HG03565 (cell line): ENCODE measurements around the gene MTG2.

Experiments used
- ATAC-seq: cut with Tn5 transposase; IDR thresholded peaks from one replicate; pipeline ENCODE4 v1.9.1; 2021; ENCODE audit warnings: mild to moderate bottlenecking, moderate library complexity; ENCODE audit not compliant: unreplicated experiment

Gene MTG2

GRCh38 chr20:62162765-62163484, 19.9 kb upstream of the MTG2 start:
- ATAC-seq: no peak

DNA sequence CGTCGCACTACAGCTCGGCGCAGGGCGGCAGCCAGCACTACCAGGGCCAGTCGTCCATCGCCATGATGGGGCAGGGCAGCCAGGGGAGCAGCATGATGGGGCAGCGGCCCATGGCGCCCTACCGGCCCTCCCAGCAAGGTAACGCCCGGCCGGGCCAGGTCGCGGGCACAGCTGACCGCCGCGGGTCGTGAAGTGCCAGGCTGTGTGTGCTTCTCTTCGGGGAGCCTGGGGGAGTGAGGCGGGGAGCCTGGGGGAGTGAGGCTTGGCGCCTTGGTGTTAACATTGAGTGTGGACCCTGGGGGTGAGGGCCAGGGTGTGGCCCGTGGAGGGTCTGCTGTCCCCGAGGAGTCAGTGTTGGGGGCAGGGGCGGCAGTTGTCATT, 19.4 kb upstream of the MTG2 start:
- no peak for ATAC-seq

GRCh38 chr20:62163986-62164762, 18.7 kb upstream of the MTG2 start:
- ATAC-seq: no peak

DNA sequence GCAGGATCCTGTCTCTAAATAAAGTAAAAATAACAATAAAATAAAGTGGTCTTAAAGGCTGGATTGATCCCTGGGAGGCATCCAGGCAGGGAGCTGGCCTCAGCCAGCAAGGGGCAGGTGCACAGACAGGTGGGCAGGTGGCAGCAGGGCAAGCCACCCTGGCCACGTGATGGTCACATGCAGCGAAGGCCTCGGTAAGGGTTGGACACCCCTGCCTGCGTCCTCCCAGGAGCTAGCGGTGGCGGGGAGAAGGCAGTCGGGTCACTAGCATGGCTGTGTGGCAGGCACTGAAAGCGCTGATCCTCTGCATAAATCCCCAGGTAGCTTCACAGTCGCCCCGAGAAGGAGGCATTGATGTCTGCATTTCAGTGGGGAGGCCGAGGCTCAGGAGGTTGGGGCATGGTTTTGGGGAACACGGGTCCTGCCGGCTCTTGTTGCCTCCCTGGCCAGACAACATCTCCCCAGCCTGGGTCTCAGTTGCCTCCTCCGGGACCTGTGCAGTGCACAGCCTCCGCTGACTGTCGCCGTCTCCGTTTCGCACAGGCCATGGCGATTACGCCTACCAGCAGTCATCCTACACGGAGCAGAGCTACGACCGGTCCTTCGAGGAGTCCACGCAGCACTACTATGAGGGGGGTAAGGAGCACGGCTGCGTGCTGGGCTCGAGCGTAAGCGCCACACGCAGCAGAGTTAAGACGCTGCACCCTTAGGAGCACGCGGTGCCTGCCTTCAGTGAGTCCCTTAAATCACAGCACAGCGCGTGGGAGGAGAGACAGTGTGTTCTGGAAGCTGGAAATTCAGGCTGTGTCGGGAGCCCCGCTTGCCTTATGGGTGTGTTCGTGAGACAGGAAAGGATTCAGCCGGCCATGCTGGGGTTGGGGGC, 17.7 kb upstream of the MTG2 start:
- no peak for ATAC-seq

DNA sequence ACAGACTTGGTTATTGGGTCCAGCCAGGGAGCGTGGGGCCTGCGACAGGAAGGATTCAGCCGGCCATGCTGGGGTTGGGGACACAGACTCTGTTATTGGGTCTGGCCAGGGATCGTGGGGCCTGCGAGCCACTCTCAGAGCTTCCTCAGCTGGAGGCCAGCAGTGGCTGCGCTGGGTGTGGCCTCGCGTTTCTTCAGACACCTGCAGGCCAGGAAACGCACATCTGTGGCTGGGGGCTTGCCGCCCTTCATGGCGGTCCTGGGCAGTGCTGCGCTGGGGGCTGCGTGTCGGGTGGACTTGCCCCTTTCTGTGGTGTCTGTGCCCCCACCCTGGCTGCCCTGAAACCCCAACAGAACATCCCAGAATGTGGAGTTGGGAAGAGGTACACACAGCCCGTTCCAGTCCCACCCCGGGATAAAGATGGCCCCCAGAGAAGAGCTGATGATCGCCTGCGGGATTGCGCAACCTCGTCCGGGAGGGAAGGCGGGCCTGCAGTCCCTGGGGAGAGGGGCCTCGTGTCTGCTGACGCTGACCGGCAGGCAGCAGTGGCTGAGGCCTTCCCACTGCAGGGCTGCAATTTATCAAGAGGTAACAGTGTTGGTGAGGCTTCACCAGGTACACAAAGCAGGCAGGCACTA, 16.9 kb upstream of the MTG2 start:
- no peak for ATAC-seq

DNA sequence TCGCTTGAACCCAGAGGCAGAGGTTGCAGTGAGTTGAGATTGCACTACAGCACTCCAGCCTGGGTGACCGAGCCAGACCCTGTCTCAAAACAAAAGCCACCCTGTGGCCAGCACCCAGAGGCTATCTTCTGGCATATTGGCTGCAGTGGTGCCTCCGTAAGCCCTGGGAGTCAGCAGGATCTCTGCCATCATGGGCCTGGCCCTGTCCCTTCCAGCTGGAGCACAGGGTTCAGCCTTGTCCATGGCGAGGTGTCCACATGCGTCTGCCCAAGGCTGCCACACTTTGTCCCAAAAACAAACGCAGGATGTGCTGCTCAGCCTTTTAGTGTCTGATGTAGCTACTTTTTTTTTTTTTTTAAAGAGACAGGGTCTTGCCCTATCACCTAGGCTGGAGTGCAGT, 15.4 kb upstream of the MTG2 start:
- ATAC-seq: no peak

GRCh38 chr20:62168061-62168460, 14.8 kb upstream of the MTG2 start:
- ATAC-seq: no peak

DNA sequence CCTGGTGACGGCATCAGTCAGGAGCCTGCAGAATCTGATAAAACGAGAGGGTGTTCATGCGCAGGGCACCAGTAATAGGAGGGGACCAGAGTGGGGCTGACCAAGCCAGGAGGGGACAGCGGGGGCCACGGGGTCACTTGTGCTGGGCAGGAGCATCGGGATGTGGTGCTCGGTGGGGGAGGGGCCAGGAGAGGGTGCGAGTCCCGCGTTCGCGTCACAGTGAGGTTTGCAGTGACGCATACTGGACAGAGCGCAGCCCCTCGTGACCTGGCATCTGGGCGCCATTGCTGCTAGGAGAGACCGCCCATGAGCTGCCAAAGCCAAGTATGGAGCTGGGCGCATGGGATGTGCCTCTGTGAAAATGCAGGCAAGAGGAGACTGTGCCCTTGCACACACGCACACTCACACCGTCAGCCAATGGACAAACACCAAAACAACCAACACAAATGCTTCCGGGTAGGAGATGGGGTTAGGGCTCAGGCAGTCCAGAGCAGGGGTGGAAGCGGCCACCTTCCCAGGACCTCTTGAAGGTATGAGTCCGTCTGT, 13.9 kb upstream of the MTG2 start:
- no peak for ATAC-seq

DNA sequence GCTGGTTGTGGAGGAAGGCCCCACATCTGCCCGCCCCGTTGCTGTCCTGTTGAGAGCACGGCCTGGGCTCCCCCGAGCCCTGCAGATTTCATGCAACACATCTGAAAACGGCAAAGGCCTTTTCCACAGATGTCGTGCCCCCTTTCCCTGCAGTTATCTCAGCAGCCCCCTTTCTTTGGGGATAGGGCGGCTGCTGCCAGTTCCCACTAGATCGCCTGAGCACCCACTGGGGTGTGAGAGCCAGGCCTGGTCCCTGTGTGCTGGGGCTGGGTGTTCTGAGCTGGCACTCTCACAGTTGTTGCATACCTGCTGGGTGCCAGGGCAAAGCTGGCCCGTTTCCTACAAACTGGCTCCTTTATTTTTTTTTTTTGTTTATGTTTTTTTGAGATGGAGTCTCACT, 12.3 kb upstream of the MTG2 start:
- no peak for ATAC-seq

- no peak for ATAC-seq
Measured at GRCh38 chr20:62171245-62171644, 11.6 kb upstream of the MTG2 start.

DNA sequence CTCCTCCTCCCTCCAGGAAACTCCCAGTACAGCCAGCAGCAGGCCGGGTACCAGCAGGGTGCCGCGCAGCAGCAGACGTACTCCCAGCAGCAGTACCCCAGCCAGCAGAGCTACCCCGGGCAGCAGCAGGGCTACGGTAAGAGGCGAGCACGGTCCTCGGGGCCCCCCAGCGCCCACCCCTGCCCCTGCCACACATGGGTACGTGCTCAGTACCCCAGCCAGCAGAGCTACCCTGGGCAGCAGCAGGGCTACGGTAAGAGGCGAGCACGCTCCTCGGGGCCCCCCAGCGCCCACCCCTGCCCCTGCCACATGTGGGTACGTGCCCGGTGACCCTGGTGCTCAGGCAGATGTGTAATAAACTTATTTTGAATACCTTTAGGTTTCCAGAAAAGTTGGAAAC, 10.2 kb upstream of the MTG2 start:
- no peak for ATAC-seq

- ATAC-seq: no peak
Measured at GRCh38 chr20:62174021-62174804, 8.6 kb upstream of the MTG2 start.

DNA sequence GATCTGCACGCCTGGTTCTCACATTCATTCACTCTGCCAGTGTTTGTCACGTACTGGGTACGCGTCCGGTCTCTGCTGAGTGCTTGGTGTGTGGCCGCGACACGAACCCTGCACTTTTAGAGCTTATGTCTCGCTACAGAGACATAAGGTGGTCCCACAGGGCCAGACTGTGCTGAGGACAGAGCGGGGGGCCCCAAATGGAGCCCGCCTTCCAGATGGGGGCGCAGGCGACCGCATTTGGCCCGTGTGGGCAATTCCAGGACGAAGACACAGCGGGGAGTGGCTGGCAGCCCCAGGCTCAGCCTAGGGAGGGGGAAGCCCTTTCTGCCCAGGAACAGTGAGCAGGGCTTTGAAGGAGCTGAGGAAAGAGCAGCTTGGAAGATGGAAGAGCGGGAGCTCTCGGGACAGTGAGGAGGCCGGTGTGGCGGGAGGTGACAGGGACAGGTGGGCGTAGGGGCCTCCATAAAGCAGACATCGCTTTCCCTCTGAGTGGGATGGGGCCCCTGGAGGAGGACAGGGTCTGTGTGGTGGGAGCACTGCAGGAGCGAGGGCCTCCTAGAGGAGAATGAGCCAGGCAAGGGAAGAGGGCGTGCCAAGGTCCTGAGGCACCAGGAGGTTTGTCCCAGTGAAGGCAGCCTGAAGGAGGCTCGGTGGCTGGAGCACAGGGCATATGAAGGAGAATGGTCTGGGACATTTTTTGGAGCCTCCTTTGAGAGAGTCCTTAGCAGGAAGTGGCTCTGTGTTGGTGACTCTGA, 7.8 kb upstream of the MTG2 start:
- no peak for ATAC-seq

DNA sequence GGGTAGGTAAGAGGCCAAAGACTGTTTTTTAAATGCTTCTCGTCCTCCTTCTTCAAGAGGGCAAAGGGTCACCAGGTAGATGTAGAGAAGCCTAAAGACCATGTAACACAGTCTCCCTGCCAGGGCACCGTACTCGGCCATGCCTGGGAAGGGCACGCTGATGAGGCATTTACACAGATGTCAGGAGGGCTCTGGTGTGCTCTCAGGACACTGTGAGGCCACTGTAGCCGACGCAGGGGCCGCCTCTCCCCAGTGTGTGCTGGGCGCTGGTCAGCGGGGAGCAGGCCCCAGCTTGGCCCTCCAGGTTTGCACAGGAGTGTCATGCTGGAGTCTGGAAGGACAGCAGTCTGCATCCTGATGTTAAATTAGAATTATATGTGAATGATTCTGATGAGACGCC, 7.1 kb upstream of the MTG2 start:
- no peak for ATAC-seq

GRCh38 chr20:62176866-62177265, 6.0 kb upstream of the MTG2 start:
- ATAC-seq: no peak

DNA sequence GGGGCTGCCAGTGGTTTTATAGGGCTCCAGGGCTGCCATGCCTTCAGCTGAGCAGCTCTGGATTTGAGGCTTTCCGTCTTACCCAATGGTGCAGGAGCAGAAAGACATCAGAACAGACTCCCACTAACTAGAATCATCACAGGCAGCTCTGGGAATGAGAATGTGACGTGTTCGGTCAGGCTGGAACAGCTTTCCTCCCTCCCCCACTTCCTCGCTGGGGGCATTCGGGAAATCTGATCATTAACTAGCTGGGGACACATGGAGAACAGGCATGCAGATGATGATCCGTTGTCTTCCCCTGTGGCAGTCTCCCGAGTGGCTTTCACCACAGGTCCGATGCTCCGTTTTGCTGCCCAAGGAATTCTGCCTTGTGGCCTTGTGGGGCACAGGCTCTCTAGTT, 5.5 kb upstream of the MTG2 start:
- no peak for ATAC-seq

GRCh38 chr20:62178316-62179161, 4.3 kb upstream of the MTG2 start:
- no peak for ATAC-seq

DNA sequence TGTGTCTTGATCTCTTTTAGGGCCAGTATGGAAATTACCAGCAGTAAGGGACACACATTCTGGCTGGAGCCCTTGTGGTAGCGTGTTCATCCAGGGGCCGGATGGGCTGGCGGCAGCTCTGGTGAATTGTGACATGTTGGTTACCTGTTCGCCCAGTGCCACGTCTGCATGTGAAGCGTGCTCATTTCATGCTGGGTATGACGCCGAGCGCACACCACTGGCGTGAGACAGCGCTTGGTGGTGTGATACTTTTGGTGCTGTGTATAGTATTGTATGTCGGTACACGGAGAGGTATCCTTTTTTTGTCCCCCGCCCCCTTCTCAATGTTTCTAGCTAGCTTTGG, 3.7 kb upstream of the MTG2 start:
- ATAC-seq: no peak

GRCh38 chr20:62181808-62182207, 1.0 kb upstream of the MTG2 start:
- ATAC-seq: no peak
